GM04503 (cell line): ENCODE measurements around the gene RAVER2.
"Not testable (repeated sequence)": the region's sequence is repeated elsewhere in the genome, so short reads cannot be mapped to it uniquely, and the experiment has no call there.

ENCODE experiments used
- DNase-seq: peaks from one replicate; pipeline ENCODE4 v3.0.0-alpha.2; 2012; ENCODE audit warnings: low read depth

Gene RAVER2, protein sequence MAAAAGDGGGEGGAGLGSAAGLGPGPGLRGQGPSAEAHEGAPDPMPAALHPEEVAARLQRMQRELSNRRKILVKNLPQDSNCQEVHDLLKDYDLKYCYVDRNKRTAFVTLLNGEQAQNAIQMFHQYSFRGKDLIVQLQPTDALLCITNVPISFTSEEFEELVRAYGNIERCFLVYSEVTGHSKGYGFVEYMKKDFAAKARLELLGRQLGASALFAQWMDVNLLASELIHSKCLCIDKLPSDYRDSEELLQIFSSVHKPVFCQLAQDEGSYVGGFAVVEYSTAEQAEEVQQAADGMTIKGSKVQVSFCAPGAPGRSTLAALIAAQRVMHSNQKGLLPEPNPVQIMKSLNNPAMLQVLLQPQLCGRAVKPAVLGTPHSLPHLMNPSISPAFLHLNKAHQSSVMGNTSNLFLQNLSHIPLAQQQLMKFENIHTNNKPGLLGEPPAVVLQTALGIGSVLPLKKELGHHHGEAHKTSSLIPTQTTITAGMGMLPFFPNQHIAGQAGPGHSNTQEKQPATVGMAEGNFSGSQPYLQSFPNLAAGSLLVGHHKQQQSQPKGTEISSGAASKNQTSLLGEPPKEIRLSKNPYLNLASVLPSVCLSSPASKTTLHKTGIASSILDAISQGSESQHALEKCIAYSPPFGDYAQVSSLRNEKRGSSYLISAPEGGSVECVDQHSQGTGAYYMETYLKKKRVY

DNA sequence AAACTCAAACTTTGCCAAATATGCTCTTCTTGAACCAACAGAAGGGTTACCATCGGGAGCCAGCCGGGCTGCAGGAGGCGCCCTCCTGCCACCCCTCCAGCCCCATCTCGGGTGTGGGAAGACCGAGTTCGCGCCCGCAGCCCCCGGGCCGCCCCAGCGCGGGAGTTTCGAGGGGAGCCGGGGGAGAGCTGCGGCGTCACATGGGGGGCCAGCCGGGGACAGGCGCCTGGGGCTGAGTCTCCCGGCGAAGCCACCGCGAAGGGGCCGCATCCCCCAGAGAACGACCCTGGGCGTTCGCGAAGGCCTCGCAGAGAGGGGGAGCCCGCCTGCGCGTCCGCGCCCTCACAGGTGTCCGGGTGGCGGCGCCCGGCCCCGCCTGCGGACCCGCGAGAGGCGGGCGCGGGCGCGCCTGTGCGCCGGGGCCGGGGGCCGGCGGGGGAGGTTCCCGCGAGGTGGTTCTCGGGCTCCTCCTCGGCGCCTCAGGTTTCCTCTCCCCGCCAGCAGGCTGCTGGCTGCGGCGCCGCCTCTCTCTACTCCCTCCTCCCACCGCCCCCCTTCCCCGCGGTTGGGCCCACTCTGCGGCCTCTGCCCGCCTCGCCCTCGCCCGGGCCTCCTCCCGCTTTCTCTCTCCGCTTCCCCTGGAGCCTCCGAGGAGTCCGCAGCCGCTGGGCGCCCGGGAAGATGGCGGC lies at the start of gene RAVER2:
Gene RAVER2 (plus strand): TSS at position 584 of the 689 bp plus-strand sequence. CDS start 98 bp downstream, at position 682.
- no peak for DNase-seq

DNA sequence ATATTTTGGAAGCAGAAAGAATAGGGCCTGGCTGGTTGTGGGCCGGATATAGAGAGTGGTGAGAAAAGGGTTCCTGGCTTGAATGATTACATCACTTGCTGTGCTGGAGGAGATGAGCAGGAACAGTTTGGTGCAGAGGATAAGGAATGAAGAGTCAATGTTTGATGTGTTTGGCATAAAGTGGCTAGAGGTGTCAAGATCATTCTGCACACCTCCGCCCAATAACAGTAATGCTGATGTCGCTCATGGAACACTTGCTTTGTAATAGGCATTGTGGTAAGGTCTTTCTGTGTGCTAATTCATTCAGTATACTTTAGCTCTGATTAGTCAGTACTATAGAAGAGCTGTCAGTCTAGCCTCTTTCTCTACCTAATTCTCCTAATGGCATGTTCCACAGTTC lies 48.0 kb upstream of the RAVER2 start:
- no peak for DNase-seq

DNA sequence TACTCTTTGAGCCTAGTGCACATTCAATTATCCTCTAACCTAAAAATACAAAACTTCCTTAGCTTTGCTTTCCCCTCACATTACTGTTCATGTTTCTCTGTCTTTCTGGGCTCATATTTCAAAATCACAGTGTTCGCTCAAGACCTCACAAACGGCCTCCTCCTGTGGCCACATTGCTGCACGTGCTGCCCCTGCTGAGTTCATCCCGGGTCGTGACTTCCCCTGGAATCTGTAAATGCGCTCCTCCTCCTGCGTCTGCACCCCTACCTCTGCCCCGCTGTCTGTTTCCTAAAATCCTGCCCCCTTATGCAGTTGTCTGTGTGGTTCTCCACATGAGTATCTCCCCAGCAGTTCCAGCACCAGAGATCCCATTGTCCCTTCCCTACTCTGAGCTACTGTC lies 45.5 kb upstream of the RAVER2 start:
- DNase-seq, result no peak

DNA sequence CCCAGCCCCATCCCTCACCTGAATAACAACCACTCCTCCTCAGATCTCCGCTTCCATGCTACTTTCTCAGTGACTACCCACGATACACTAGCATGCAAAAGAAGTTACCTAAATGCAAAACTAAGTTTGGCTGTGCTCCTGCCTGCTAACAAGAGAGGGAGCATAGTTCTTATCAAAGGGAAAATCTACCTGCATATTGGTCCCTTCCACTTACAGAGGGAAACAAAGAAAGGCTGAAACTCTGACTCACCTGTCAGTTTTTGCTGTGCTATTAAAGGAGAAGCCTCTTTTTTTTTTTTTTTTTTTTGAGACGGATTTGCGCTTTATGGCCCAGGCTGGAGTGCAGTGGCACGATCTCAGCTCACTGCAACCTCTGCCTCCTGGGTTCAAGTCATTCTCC lies 43.8 kb upstream of the RAVER2 start:
- DNase-seq, result no peak

DNA sequence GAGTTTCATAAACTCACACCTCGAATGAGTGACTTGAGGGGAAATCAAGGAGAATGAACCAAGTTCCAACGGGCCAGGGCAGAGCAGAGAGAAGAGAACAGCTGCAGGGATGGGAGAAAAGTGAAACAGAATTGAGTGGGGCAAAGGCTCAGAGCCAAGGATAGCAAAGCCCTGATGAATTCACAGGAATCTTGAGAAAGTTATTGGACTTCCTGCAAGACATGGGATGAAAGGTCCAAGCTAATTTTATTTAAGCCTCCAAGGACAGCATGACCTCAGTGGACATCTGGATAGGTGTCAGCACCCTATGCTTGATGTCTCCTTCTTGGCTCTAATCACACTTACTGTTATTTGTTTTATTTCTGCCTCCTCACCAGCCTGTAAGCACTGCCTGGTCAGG lies 43.0 kb upstream of the RAVER2 start:
- DNase-seq, result no peak

DNA sequence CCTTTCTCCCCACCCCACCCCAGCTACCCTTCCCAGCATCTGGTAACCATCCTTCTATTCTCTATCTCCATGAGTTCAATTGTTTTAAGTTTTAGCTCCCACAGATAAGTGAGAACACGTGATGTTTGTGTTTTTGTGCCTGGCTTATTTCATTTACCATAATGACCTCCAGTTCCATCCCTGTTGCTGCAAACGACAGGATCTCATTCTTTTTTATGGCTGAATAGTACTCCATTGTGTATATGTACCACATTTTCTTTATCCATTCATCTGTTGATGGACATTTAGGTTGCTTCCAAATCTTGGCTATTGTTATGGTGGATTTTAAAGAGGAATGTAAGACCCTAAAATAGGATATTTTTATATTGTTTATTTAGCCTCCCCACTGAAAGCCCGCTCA lies 42.2 kb upstream of the RAVER2 start:
- not testable (repeated sequence) for DNase-seq

DNA sequence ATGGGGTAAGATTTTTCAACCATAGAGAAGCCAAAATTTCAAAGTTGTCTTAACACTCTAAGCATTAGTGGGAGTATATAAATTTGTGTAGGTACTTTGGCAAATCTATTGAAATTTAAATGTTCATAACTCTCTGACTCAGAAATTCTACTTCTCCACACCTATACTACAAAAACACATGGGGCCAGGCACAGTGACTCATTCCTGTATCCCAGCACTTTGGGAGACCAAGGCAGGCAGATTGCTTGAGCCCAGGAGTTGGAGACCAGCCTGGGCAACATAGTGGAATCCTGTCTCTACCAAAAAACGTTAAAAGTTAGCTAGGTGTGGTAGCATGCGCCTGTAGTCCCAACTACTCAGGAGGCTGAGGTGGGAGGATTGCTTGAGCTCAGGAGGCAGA lies 41.3 kb upstream of the RAVER2 start:
- DNase-seq, result no peak

DNA sequence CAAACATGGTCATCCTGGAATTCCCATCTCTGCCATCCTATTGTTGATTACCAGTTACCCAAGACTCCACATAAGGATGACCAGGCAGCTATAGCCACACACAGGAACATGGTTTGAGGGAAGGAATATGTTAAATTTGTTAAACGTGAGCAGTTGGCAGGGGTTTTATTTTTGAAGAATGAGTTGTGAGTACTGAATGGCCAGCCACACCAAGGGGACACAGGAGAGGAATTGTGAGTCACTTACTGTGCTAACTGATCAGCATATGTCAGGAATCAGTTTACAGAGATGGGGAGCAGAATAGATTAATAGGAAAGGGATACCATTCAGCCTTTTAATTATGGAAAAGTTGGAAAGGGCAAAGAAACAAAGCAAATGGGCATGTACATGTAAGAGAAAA lies 39.3 kb upstream of the RAVER2 start:
- no peak for DNase-seq

DNA sequence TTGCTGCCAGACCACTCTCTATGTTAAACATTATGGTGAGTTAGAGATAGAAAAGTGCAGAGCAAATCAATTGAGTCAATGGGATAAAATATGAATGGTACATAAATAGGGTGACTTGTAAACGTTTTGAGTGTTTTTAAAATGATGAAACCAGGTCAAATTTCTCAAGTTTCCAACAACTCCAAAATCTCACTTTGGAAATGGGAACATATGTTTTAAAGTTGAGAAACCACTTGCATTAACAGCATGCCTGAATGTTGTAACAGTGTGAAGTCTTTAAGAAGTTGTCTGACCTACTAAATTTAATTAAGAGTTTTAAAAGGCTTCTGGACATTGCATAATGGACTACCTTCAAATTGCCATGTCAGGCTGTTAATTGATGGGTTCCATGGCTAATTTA lies 33.6 kb upstream of the RAVER2 start:
- no peak for DNase-seq

DNA sequence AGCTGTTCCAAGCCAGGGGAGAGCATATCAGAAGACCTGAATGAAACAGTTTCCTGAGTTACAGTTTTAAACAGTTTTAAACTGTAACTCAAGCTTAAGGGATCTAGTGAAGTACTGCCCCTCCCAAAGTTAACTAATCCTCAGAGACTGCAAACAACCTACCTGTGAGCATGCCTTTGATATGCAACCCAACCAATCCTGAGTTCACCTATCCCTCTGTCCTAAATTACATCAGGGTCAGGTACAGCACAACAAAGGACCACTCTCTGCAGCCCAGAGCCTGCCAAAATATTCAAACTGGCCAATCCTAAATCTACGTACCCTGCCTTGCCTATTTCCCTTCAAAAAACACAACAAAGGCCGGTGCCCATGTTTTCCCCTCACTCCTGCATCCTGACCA lies 32.8 kb upstream of the RAVER2 start:
- no peak for DNase-seq

DNA sequence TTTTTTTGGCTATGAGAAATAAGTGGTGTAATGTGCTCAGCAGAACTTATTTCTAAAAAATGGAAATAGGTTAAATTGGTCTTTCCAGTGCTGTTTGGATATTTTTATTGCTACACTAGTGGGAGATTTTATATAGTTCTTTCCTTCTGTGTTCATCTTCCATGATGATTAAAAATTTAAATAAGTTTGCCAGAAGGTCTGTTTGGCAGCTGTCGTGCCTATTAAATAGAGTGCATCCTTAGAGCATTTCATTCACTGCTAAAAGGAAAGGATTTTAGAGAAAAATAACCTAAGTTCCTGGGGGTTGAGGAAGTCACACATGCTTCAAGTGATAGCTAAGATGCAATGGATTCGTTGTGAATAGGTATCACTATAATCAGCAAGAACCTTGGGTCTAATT lies 29.7 kb upstream of the RAVER2 start:
- DNase-seq, result no peak

DNA sequence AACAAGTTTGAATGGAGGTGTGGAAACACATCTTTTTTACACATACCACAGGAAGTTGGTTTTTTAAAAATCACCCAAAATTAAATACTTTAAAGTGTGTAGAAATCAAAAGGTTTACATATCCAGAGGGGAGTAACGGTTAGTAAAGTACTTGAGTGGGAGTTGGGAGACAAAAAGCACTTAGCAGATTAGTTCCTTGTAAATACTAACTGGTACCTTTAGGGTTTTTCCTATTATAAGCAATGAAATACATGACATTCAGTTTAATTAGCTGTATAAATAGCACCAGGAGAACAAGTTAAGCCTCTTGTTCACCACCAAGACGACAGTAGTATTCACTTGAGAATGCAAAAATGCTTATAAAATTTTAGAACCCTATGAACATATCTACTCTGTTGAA lies 23.7 kb upstream of the RAVER2 start:
- no peak for DNase-seq

DNA sequence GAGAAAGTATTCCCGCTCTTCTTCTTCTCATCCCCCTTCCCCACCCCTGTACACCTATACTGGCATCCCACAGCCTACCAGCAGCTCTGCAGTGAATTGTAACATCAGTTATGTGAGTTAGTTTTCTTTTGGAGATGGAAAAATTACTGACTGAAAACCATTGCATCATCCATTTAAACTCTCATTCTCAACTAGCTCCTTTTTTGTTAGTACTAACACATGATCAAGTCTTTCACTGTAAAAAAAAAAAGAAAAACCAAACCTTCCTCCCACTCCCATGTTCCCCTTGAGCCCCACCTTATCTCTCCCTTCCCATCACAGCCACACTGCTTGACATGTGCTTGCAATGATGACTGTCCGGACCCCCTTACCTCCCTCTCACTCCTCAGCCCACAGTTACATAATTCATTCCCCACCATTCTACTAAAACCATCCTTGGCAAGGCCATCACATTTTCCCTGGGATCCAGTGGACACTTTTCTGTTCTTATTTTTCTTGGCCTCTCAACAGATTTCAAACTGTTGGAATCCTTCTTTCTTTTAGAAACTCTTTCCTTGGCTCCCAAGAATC lies 23.2 kb upstream of the RAVER2 start:
- DNase-seq, result no peak

DNA sequence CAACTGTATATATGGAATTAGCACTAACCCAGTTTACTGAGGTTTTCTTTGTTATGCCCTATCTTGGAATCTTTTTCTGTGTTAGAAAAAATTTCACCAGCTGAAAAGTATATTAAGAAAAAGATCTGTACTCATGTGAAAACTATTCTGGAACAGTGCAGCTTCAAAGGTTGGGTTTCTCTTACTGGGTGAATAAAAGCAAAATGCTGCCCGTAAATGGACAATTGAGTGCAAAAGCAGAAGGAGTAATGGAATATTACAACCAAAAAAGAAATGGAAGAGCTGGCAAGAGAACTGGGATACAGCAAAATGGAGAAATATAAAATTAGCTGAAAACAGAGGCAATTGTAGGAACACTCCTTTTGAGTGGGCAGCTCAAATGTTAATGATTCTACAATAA lies 17.0 kb upstream of the RAVER2 start:
- DNase-seq, result no peak

DNA sequence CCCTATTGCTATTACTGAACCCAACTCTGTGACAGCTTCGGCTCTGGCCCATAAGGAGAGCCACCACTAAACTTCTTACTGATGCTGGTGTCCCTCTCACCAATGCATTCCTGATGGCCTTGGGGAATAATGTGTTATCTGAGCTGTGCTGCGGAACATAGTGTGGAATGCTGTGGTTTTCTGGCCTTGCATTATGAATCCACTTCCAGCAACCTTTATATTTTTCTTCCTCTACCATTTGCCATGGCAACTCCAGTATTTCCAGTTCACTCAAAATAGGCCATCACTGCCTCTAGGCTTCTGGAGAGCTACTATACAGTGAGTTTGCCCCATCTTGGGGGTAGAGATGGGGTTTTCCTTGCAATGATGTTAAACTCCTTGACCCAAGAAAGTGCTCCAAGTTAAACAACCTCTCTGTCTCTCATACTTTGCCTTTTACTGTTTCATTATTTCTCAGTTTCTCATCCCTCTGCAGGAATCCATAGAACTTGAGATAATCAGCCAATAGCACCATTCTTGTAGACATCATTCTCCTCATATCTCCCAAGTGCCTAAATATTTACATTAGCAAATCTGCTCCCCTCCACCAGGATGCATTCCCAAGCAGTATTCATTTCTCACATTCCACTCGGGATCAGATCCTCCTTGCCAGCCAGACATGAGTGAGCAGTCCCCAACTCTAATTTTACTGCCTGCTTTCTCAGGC lies 11.1 kb upstream of the RAVER2 start:
- no peak for DNase-seq

DNA sequence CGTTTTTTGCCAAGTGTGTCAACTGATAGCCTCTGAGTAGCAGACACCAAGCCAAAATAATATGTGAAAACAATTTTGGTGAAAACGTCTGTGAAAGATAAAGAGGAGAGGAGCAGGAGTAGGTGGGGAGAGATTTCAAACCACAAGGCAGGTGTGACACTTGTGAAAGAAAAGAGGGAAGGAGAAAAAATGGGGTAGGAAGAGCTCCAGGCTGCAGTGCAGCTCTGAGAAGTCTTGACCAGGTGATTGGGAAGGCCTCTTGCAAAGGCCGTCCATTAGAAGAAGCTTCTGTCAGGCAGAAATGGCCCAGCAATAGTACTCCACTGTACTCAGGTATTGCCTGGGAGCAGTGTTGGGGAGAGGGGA lies 10.6 kb upstream of the RAVER2 start:
- no peak for DNase-seq

DNA sequence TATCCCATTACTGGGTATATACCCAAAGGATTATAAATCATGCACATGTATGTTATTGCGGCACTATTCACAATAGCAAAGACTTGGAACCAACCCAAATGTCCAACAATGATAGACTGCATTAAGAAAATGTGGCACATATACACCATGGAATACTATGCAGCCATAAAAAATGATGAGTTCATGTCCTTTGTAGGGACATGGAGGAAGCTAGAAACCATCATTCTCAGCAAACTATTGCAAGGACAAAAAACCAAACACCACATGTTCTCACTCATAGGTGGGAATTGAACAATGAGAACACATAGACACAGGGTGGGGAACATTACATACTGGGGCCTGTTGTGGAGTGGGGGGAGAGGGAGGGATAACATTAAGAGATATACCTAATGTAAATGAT lies 4.2 kb upstream of the RAVER2 start:
- DNase-seq, result not testable (repeated sequence)

DNA sequence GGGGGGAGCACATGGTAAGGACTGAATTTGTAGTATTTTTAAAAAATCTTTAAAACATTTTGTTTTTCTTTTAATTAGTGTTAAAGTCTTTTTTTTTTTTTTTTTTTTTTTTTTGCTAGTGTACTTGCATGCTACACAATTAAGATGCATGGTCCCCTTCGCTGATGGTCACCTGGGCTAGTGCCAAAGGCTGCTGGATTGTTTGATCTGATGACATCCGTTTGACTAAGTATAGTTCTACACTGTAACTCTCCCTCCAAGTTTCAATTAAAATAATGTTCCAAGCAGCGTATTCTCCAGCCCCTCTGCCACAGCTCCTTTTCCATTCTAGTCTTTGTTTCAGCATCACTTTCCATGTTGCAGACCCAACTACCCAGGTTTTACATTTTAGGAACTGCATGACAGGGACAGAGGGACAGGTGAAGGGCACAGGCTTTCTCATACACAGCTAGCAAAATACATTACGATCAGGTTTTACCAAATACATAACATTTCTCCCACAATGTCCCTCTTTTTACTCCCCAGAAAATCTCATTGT lies 852 bp upstream of the RAVER2 start:
- no peak for DNase-seq

DNA sequence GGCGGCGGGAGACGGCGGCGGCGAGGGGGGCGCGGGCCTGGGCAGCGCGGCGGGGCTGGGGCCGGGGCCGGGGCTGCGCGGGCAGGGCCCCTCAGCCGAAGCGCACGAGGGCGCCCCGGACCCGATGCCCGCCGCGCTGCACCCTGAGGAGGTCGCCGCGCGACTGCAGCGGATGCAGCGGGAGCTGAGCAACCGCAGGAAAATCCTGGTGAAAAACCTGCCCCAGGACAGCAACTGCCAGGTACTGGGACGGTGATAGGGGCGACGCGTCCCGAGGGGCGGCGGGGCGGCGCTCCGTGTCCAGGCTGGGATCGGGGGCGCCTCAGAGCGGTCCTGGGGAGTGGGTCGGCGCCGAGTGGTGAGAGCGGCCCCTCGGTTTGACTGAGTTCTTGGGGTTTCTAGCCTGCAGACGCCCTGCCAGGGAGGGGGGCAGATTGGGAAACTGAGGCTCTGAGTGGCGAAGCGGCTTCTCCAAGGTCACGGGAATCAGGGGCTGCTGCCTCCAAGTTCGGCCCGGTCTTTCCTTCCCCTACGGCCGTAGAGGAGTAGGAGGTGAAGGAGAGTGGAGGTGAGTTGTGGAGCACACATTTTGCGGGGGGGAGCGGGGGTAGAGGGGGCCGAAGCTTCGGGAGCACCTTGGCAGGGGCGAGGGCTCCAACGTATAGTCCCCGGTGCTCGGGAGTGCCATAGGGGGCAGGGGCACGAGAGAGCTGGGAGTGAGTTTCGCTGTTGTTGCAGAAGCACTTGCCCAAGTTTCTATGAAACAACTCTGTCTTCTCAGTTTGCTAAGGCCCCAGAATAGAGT lies 508 bp downstream of the RAVER2 start:
- no peak for DNase-seq

DNA sequence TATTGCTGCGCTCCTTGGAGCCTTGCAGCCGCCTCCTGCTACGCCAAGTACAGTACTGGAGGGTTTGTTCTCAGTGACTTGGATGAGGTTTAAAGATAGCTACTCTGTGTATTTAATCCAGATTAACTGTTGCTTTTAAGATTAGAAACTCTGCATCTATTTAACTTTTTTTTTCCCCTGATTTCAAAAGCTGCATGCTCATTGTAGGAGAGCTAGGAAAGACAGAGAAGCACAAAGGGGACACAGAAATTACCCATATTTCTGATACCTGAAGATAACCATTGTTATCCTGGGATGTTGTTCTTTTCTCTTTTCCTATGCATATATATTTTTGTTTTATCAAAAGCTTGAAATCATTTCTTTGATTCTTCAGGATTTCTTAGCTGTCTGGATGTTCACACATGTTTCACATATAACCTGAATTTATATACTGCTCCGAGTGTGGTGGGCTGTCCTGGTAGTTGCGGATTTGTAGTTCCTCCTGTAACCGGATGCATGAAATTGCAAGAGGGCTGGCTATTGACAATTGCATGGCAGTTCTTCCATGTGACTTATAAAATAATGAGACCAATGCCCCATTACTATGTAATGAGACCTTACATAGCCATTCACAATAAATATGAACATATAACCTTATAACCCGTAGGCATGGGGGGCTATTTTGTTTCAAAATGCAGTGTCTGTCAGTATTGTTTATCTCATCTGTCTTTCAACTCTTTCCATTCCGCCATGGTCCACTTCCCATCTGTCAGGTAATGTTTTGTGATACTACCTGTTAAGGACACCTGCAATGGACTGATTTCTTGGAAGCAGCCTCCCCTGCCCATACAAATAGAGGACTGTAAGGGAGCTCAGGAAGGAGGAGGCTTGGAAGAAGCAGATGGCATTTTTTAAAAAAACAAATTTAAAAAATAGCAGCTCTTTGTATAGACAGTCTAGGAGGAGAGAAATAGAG lies 1.4 kb downstream of the RAVER2 start:
- no peak for DNase-seq
